ENCODE data around the gene SRRT.
A peak's percentile ranks its signal among the peaks of the same experiment; 100 is the strongest.

SRRT gene, protein sequence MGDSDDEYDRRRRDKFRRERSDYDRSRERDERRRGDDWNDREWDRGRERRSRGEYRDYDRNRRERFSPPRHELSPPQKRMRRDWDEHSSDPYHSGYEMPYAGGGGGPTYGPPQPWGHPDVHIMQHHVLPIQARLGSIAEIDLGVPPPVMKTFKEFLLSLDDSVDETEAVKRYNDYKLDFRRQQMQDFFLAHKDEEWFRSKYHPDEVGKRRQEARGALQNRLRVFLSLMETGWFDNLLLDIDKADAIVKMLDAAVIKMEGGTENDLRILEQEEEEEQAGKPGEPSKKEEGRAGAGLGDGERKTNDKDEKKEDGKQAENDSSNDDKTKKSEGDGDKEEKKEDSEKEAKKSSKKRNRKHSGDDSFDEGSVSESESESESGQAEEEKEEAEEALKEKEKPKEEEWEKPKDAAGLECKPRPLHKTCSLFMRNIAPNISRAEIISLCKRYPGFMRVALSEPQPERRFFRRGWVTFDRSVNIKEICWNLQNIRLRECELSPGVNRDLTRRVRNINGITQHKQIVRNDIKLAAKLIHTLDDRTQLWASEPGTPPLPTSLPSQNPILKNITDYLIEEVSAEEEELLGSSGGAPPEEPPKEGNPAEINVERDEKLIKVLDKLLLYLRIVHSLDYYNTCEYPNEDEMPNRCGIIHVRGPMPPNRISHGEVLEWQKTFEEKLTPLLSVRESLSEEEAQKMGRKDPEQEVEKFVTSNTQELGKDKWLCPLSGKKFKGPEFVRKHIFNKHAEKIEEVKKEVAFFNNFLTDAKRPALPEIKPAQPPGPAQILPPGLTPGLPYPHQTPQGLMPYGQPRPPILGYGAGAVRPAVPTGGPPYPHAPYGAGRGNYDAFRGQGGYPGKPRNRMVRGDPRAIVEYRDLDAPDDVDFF

GRCh38 chr7:100874577-100875355 lies at the start of gene SRRT:
TSS of gene SRRT (plus strand) at chr7:100875103. CDS start at chr7:100875591, 488 bp downstream.
- peak; percentile 91 to 96 for DNase-seq

GRCh38 chr7:100825215-100825671 lies 49.7 kb upstream of the SRRT start:
- no peak for DNase-seq

DNA sequence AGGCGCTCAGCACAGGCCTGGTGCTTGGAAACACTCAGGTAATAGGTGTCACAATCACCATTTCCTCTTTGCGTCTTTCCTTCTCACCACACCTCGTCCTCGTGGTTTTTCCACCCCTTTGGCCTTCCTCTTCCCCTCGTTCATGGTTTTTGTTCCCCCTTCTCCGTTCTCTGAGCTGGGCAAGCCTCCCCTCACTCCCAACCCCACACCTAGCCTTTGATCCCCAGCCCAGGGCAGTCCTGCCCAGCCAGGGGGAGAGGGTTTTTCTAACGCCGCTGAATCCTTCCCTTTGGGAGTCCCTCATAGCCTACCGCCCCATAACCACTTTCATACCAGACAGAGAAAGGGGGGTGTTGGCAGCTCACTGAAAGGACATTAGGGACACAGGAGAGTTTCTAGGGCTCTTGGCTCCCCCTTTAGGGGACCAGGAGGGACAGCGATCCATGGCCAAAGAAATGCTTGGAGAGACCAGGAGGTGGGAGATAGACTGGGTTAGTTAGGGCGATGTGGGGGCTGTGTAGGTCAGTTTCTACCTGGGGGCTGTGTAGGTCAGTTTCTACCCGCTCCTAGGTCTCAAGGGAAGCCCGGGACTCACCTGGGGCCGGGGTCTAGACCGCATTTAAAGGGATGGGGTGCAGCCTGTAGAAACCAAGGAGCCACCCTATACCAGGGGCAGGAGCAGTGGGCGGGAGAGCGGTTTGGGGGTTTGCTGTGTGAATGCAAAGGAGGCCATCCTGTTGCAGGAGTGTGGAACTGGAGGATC lies 49.0 kb upstream of the SRRT start:
- no peak for DNase-seq

- DNase-seq, result no peak
Observed at GRCh38 chr7:100826514-100827329, 48.2 kb upstream of the SRRT start.

DNA sequence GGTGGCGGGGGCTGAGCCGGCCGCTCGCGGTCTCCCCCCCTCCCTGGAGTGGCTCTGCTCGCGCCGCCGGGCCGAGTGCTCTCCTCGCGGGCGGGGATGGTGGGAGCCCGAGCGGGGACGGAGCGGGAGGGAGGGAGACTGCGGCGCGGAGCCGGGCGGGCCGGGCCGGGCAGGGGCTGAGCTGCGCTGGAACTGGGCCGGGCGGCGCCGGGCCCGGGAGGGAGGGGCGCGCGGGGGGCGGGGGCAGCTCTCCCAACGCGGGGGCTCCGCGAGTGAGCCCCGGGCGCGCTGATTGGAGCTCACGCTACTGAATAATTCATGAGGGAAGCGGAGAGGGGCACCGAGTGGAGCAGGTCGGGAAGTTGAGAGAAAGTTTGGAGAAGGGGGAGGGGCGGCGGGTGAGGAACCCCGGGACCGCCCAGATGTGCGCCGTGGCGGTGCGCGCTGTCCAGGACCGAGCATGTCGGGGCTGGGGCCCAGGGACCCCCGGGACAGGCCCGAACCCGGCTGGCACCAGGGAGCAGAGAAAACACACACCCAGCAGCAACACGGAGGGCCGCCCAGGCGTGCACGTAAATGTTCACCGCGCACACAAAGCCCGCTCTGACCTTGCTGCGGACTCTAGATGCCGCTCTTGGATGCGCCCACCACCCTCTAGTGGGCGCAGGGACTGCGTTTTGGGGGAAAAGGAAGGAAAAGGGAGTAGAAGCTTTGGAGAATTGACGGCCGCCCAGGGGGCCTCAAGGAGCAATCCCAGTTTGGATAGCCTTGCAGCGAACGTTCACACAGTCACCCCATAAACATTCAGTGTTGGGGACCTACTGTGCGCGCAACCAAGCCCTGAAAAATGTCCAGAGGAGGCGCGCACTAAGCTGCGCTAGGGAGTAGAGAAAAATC lies 47.3 kb upstream of the SRRT start, which contains the start of gene EPHB4:
Gene EPHB4 (minus strand): TSS at position 194 of the 897 bp plus-strand sequence. CDS start 493 bp downstream, outside the sequence.
- DNase-seq, result no peak

DNA sequence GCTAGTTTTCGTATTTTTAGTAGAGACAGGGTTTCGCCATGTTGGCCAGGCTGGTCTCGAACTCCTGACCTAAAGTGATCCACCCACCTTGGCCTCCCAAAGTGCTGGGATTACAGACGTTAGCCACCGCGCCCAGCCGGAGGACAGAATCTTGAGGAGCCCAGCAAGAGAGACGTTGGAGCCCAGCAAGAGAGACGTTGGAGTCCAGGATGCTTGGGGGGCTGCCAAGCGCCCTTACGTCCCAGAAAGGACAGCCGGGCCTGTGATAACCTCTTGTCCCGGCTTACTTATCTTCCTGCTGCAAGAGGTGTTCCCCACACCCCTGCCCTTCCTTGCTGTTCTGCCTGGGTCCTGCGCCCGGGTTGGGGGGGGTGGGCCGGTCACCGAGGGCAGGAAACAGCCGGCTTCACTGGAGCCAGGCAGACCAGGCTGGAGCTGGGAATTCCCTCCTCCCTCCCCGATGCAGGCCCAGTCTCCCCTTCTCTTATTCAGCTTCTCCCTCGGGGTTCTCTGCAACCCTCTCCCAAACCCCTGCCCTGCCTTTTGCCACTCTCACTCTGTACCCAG lies 45.7 kb upstream of the SRRT start:
- DNase-seq, result no peak

DNA sequence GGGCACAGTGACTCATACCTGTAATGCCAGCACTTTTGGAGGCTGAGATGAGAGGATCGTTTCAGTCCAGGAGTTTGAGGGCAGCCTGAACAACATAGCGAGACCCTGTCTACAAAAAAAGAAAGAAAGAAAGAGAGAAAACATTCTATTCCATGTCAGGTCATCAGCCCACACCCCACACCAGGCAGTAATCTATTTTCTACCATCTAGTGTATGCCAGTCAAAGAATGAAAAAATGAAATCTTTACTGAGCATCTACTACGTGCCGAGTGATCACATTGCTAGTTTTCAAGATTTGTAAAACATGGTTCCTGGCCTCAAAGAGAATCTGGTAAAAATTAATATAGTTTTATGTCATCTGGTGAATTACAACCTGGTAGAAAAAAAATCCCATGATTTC lies 44.5 kb upstream of the SRRT start:
- no peak for DNase-seq

- no peak for DNase-seq
Observed at GRCh38 chr7:100832281-100832633, 42.6 kb upstream of the SRRT start.

DNA sequence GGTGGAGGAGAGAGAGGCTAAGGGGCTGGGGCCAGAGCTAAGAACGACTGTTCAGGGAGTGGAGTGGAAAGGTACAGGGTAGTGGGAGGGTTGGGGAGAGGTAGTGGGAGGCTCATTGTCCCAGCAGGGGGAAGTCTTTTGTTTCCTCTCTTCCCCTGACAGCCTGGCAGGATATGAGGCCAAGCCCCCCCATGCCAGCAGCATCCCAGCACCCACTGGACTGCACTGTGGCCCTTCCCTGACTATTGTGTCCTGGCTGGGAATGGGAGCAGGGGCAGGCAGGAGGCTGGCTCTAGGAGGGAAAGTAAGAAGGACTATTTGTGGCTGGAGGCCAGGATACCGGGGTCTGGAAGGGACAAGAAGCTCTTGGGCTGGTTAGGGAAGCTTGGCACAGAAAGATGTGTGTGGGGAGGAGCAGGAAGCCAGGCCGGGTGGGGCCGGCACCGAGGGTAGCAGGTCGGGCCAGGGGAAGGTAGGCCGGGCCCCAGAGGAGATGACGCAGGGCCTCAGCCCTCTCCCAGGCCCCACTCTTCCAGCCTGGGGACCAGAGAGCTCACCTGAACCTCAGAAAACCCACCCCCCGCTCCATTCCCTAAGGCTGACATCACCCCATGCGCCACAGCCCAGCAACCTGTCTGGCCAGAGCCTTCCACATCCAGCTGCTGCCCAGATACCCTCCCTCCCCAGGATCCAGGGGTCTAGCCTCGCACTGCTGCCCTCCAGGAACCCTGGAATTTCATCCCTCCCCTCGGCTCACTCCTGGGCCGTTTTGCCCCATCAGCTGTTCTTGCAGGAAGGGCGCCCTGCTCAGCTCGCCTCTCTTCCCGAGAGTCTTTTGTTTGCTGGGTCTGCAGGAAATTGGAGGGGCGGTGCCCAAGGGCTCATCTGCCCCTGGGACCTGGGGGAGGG lies 38.7 kb upstream of the SRRT start:
- DNase-seq, result no peak

DNA sequence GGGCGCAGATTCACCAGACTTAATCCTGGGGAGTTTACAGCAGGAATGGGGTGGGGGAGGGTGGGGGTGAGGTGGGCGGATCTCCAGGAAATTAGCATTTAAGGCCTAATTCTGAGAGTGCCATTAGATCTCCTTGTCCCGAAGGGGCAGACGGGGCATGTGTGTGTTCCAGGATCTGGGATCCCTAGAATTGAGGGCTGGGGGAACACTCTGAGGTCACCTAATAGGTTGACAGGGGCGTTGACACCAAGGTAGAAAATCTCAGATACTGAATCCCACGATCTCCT lies 38.1 kb upstream of the SRRT start:
- no peak for DNase-seq

DNA sequence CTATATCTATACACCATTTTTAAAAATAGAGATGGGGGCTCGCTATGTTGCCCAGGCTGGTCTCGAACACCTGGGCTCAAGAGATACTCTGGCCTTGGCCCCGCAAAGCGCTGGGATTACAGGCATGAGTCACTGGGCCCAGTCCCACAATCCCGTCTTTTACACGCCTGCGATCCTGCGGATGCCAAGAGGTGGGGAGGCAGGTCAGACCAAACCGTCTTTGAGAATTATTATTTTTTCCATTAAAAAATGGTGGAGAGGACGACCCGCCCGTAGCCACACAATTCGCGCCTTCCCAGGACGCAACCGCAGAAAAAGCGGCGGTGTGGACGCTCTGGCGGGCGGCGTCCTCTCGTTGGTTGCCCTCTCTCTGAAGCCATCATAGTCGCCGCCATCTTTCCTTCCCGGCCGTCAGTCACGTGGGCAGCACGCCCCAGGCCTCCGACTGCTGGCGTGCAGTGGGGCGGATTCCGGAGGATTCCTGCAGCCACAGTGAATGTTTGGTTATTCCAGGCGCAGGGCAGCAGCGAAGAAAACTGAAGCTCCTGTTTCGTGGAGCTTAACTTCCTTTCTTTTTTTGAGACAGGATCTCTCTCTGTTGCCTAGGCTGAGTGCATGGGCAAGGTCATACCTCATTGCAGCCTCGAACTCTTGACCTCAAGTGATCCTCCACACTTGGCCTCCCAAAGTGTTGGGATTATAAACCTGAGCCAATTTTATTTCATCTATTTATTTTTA lies 37.6 kb upstream of the SRRT start:
- peak; percentile 39 to 73 for DNase-seq

- DNase-seq, result no peak
Observed at GRCh38 chr7:100839361-100839760, 35.5 kb upstream of the SRRT start.

- no peak for DNase-seq
Observed at GRCh38 chr7:100840470-100841100, 34.3 kb upstream of the SRRT start.

DNA sequence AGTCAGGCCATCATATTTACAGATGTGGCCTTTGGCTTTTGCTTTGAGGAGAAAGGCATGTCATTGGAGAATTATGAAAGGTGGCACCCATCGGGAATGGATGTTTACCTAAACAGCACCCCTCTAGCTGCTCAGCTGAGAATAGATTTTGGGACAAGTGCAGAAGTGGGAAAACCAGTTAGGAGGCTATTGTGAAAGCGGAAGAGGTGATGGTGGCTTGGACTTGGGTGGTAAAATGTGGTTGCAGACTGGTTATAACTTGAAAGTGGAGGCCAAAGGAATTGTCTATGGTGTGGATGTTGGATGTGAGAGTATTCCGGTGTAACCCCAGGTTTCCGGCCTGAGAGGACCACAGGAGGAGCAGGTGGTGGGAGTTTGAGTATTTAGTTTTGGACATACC lies 27.5 kb upstream of the SRRT start:
- no peak for DNase-seq

GRCh38 chr7:100852048-100852872 lies 22.6 kb upstream of the SRRT start, which contains the start of gene SLC12A9:
TSS of gene SLC12A9 (plus strand) at chr7:100852713. CDS start at chr7:100854198, 1,485 bp downstream.
- DNase-seq, result peak; percentile 53 to 74

DNA sequence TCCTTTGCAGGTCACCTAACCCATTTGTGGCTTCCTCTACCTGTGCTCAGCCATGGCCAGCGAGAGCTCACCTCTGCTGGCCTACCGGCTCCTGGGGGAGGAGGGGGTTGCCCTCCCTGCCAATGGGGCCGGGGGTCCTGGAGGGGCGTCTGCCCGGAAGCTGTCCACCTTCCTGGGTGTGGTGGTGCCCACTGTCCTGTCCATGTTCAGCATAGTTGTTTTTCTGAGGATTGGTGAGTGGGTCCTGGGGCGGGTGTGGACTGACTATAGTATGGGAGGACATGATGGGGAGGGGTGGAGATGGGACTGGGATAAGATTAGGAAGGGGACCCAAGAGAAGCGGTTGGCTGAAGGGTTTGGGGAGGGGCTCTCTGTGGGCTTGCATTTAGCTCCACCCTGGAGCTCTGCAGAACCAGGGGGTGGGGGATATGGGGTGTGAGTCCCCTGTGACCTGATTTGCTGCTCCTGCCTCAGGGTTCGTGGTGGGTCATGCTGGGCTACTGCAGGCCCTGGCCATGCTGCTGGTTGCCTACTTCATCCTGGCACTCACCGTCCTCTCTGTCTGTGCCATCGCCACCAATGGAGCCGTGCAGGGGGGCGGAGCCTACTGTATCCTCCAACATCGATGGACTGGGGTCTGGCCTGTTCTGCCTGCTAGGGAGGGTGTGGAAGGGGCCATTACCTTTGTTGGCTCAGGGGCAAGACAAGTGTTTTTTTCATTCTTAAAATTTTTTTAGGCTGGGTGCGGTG lies 20.6 kb upstream of the SRRT start:
- DNase-seq, result no peak
